Kidney (tissue), 14 donors: Measurements from ENCODE around the gene XIAP. TPM values are rescaled to one million over a fixed set of nuclear protein-coding genes. Genes with fewer than 3 reads are reported as not detected.
"Not testable (repeated sequence)": the region's sequence is repeated elsewhere in the genome, so short reads cannot be mapped to it uniquely, and the experiment has no call there.

Experiments used
- DNase-seq, 5 donors: peaks; one replicate each; pipeline ENCODE4 v3.0.0-alpha.2; 2013 to 2020
- FAIRE-seq: peaks from 2 replicates; lab custom pipeline; 2012; peaks lifted over from hg19 to GRCh38; lab: Jason Lieb, UNC
- H3K27ac ChIP-seq, 2 donors: one replicate each; pipeline ENCODE4 v1.7.0; 2013; ENCODE audit warnings: low read depth in 2 of 2, low read length in 2 of 2, inconsistent platforms in 1 of 2
- H3K27me3 ChIP-seq: one replicate; pipeline ENCODE4 v1.7.1; 2013; ENCODE audit warnings: low read length, inconsistent platforms; ENCODE audit not compliant: control insufficient read depth, insufficient read depth
- H3K36me3 ChIP-seq, 3 donors: one replicate each; pipeline versions ENCODE4 v1.7.0 to v1.7.1; 2013; ENCODE audit warnings: low read length in 3 of 3, control low read depth in 1 of 3, inconsistent platforms in 1 of 3; ENCODE audit not compliant: insufficient read depth in 3 of 3, control insufficient read depth in 2 of 3
- H3K4me1 ChIP-seq, 3 donors: one replicate each; pipeline versions ENCODE4 v1.7.0 to v1.7.1; 2013; ENCODE audit warnings: low read length in 3 of 3, inconsistent platforms in 1 of 3, low read depth in 1 of 3; ENCODE audit not compliant: control insufficient read depth in 2 of 3, insufficient read depth in 2 of 3
- H3K4me3 ChIP-seq, 3 donors: one replicate each; pipeline versions ENCODE4 v1.7.0 to v1.8.1; 2013; ENCODE audit warnings: low read length in 3 of 3, control low read depth in 1 of 3, inconsistent platforms in 1 of 3
- H3K9ac ChIP-seq, 3 donors: one replicate each; pipeline versions ENCODE4 v1.7.0 to v1.7.1; 2013; ENCODE audit warnings: low read length in 3 of 3, control low read depth in 1 of 3, inconsistent platforms in 1 of 3
- H3K9me3 ChIP-seq, 3 donors: one replicate each; pipeline versions ENCODE4 v1.7.0 to v1.7.1; 2013; ENCODE audit warnings: low read length in 3 of 3, control low read depth in 1 of 3, inconsistent platforms in 1 of 3; ENCODE audit not compliant: control insufficient read depth in 2 of 3, insufficient read depth in 1 of 3
- intact Hi-C: fragments of 100-400 bp; cut with DNase I; formaldehyde crosslinking; loops from one replicate; pipeline ENCODE4 v1.11.1; 2022
- polyA plus RNA-seq: library from polyadenylated mRNA; stranded (reverse); fragments of 350-450 nt; fragmentation: Illumina TruSeq; extraction: RNeasy Lipid Tissue Mini Kit (QIAGEN cat#74804); gene quantifications from one replicate; pipeline ENCODE4 v1.2.3, GENCODE V29; 2014; ENCODE audit warnings: low read depth, low replicate concordance; ENCODE audit not compliant: insufficient read depth
- total RNA-seq: library from RNA; stranded (reverse); fragmentation: NEBNext Ultra II Directional; extraction: Animal tissue kit (Norgen Biotek cat#: 25700); gene quantifications from one replicate; pipeline ENCODE4 v1.2.1, GENCODE V29; 2021
- TF ChIP-seq, protein P1 (sequence below): IDR thresholded peaks from 3 replicates; pipeline ENCODE4 v1.5.1; 2012; ENCODE audit warnings: mild to moderate bottlenecking, moderate library complexity, borderline replicate concordance; ENCODE audit not compliant: insufficient read depth; ENCODE audit errors: extremely low read depth
- donor health status: control.
- donor health status: control.
- donor health status: control.
- donor health status: control.
- donor health status: control.
- donor health status: DM: yes; HTN: yes; CAD: no.
- donor health status: Normal renal cell carcinoma (clear cell type).

Gene XIAP
- total and polyA plus RNA-seq, 2 donors from 2014 or later: 29.0 to 70.9 TPM

DNA sequence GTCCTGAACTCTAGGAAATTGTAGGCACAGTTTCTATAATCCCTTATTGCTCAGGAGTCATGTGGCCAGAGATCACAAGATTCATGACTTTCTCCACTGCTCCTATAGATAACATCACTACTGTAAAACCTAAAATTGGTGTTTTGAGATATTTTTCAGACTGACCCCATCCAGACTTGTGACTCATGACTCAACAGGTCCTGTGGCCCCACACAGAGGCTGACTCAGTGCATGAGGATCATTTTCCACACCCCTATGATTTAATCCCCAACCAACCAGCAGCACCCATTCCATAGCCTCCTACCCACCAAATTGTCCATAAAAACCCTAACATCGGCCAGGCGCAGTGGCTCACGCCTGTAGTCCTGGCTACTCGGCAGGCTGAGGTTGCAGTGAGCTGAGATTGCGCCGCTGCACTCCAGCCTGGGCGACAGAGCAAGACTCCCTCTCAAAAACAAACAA is 13.2 kb upstream of the XIAP start:
- TF ChIP-seq, protein P1, sequence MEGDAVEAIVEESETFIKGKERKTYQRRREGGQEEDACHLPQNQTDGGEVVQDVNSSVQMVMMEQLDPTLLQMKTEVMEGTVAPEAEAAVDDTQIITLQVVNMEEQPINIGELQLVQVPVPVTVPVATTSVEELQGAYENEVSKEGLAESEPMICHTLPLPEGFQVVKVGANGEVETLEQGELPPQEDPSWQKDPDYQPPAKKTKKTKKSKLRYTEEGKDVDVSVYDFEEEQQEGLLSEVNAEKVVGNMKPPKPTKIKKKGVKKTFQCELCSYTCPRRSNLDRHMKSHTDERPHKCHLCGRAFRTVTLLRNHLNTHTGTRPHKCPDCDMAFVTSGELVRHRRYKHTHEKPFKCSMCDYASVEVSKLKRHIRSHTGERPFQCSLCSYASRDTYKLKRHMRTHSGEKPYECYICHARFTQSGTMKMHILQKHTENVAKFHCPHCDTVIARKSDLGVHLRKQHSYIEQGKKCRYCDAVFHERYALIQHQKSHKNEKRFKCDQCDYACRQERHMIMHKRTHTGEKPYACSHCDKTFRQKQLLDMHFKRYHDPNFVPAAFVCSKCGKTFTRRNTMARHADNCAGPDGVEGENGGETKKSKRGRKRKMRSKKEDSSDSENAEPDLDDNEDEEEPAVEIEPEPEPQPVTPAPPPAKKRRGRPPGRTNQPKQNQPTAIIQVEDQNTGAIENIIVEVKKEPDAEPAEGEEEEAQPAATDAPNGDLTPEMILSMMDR: no peak
- Histone ChIP-seq H3K27ac (no peak overlapping the region), H3K4me1 (no peaks in the 10 kb centered on the region), H3K27me3 (no peaks in the 10 kb centered on the region), H3K36me3 (no peaks in the 10 kb centered on the region), H3K9ac (no peak overlapping the region), H3K9me3 (no peaks in the 10 kb centered on the region), H3K4me3 (no peak overlapping the region)
- FAIRE-seq: no peak
- intact Hi-C loops: no loop called here
- no peak for DNase-seq

DNA sequence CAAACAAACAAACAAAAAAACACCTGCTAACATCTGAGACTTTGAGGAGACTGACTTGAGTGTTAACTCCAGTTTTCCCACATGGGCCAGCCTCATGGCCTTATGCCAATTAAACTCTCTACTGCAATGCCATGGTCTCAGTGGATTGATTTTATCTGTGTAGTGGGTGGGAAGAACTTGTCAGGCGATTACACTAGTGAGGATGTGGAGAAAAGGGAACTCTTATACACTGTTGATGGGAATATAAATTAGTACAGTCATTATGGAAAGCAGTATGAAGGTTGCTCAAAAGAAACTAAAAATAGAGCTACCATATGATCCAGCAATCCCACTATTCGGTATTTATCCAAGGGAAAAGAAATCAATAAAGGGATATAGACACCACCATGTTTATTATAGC is 12.8 kb upstream of the XIAP start:
- Histone ChIP-seq H3K4me1 (no peaks in the 10 kb centered on the region), H3K9ac (no peak overlapping the region), H3K27me3 (no peaks in the 10 kb centered on the region), H3K36me3 (no peaks in the 10 kb centered on the region), H3K27ac (no peak overlapping the region), H3K4me3 (no peak overlapping the region), H3K9me3 (no peaks in the 10 kb centered on the region)
- TF ChIP-seq, protein P1: no peak
- DNase-seq: no peak
- no peak for FAIRE-seq
- intact Hi-C loops: no loop called here

DNA sequence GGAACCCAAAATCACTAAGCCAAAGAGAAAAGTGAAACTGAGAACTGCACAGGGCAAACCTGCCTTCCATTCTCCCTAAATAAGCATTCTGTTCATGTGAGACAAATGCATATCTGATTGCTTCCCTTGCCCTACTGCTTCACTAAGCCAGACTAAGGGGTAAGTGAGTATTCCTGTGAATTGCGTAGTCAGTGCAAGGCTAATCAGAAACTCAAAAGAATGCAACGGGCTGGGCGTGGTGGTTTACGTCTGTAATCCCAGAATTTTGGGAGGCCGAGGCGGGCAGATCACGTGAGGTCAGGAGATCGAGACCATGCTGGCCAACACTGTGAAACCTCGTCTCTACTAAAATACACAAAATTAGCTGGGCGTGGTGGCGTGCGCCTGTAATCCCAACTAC is 10.8 kb upstream of the XIAP start:
- Histone ChIP-seq H3K4me1 (no peaks in the 10 kb centered on the region), H3K36me3 (no peaks in the 10 kb centered on the region), H3K27me3 (no peaks in the 10 kb centered on the region), H3K27ac (no peak overlapping the region), H3K9me3 (no peaks in the 10 kb centered on the region), H3K9ac (no peak overlapping the region), H3K4me3 (no peak overlapping the region)
- TF ChIP-seq, protein P1: no peak
- intact Hi-C loops: no loop called here
- FAIRE-seq (no peak), DNase-seq (no peak)

DNA sequence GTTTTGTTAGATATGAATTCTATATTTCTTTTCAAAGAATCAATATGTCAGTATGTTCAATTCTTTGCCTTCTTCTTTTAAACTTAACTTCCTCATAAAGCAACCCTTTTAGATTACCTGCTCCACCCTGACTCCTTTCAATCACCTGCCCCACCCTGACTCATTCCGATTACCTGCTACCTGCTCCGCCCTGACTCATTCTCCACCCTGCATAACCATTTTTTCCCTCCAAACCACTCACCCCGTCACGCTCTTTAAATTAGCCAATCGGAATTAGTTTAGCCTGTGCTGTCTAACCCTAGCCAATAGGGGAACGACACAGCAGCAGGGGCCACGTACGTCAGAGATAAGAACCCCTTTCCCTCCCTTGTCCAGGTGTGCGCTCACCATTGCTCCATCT is 9.9 kb upstream of the XIAP start:
- FAIRE-seq, H3K4me1 ChIP-seq, H3K9ac ChIP-seq, H3K27me3 ChIP-seq, intact Hi-C loops, H3K9me3 ChIP-seq, DNase-seq, H3K36me3 ChIP-seq, H3K4me3 ChIP-seq, H3K27ac ChIP-seq: not testable (repeated sequence)
